Stimulated activated CD8-positive, alpha-beta memory T cell treated with anti-CD3 and anti-CD28 coated beads, Interleukin-4, amount 100 ng/mL, for 1 hour (primary cell): Measurements from ENCODE around the gene TWF2.
"Not testable (repeated sequence)": the region's sequence is repeated elsewhere in the genome, so short reads cannot be mapped to it uniquely, and the experiment has no call there.

ENCODE experiments used
- DNase-seq, 2 donors: peaks; one replicate each; pipeline ENCODE4 v3.0.0-alpha.2; 2020; ENCODE audit warnings: low read depth in 2 of 2, low spot score in 1 of 2

TWF2 gene

GRCh38 chr3:52238761-52239701 lies at the start of gene TWF2:
Gene TWF2 (minus strand): TSS chr3:52239158. CDS start chr3:52239016, 142 bp downstream.
- DNase-seq: peak in 1 of 2 donors; percentile 69

DNA sequence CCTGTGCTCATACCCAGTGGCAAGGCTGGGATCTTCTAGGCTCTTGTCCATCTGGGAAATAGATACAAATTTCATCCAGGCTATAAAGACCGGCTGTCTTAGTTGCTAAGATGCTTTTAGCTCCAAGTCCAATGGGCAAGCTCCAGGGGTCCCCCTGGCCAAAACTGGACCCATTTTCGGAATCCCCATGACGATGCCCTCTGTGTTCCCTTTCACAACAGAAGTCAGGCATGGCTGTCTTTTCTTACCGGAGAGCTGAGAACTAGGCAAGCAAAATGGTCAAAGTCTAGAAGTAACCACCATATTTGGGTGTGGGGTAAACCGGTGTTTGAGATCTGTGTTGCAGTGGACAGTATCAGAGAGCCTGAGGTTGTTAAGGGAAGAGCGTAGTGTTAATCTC lies 49.7 kb upstream of the TWF2 start:
- DNase-seq: no peak

DNA sequence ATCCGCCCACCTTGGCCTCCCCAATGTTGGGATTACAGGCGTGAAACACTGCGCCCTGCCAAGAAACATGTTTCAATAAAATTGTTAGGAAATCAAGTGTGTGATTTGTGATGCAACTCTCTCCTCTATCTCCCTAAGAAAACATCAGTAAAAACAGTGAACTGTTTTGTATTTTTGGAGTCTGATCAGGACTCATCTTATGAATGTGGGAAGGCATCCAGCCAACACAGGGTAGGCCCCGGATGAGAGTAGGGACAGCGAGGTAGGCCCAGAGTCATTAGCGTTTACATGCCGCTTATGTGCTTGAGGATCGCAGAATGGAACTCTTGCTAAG lies 47.8 kb upstream of the TWF2 start:
- DNase-seq: no peak

DNA sequence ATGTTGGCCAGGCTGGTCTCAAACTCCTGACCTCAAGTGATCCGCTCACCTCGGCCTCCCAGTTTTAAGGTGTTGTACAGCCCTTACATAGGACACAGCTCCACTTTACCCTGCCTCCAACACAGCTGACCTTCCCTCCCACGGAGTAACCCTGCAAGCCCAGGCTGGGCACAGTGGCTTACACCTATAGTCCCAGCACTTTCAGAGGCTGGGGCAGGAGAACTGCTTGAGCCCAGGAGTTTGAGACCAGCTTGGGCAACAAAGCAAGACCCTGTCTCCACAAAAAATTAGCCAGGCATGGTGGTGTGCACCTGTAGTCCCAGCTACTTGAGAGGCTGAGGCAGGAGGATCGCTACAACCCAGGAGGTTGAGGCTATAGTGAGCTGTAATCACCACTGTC lies 45.1 kb upstream of the TWF2 start:
- not testable (repeated sequence) for DNase-seq

DNA sequence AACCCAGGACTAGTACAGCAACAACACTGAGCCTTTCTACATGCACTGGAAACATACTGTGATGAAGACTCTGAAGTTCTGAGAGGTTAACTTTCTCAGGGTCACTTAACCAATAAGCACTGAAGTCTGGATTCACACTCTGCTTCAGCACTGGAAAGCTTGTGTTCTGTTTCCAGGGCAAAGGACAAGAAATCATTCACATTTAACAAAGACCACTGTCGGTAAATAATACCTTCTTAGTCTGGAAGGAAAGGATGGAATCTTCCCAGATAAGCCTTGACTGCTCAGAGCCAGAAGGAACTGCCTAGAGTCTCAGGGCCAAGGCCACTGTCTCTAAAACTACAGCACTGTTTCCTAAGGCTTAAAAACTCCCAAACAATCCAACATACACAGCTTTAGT lies 44.3 kb upstream of the TWF2 start:
- DNase-seq: no peak

- no peak for DNase-seq
Observed at GRCh38 chr3:52281981-52282801, 43.2 kb upstream of the TWF2 start.

DNA sequence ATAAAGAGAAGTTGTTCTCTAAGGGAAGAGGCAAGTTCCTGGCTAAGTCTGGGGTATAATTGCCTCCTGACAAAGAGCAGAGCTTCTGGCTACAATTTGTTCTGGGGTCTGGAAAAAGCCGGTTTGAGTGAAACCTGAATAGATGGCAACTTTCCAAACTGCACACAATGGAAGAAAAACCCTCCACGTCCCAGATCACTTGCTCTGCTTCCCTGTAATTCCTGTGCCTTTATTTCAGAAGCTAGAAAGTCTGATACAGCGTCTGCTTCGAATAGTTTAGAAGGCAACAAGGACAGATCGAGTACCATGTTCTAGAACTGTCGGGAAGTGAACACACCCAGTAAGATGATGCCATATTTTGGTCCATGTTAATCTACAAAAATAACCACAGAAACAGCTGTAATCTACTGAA lies 41.1 kb upstream of the TWF2 start:
- DNase-seq: no peak

GRCh38 chr3:52279596-52279995 lies 40.6 kb upstream of the TWF2 start:
- no peak for DNase-seq

GRCh38 chr3:52278510-52279069 lies 39.6 kb upstream of the TWF2 start, which contains the start of gene WDR82:
Gene WDR82 (minus strand): TSS chr3:52278649. CDS start chr3:52278361, 288 bp downstream.
- DNase-seq: peak; percentile 97

DNA sequence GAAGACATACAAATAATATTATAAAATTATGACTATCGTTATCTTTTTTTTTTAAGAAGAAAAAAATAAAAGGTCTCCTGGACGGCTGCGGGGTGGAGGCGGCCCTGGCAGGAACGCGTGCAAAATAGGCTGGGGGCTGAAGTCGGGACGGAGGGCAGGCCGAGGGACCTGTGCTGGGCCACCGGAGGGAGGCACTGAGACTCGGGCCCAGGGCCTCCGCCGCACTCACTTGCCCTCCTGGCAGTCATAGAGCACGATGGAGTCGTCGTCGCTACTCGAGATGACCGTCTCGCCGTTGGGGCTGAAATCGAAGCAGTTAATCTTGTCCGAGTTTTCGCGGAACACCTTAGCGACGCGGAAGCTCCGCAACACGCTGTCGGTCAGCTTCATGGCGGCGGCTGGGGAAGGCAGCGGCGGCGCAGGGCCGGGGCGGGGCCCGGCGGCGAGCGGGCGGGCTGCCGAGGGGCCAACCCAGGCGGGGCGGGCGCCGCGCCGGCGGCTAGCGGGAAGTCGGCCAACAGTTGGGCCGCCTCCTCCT lies 39.1 kb upstream of the TWF2 start:
- peak in 1 of 2 donors; percentile 42 for DNase-seq

- peak; percentile 33 to 49 for DNase-seq
Observed at GRCh38 chr3:52277071-52277964, 38.4 kb upstream of the TWF2 start.

- not testable (repeated sequence) for DNase-seq
Observed at GRCh38 chr3:52274781-52275180, 35.8 kb upstream of the TWF2 start.

GRCh38 chr3:52272831-52273230 lies 33.9 kb upstream of the TWF2 start:
- DNase-seq: no peak

DNA sequence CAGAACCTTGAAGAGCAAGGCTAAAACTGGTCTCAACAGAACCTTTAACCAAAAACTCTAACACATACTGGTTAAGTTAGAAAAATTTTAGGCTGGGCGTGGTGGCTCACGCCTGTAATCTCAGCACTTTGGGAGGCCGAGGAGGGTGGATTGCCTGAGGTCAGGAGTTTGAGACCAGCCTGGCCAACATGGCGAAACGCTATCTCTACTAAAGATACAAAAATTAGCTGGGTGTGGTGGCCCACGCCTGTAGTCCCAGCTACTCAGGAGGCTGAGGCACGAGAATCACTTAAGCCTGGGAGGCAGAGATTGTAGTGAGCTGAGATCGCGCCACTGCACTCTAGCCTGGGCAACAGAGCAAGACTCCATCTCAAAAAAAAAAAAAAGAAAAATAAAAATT lies 33.2 kb upstream of the TWF2 start:
- not testable (repeated sequence) for DNase-seq

- no peak for DNase-seq
Observed at GRCh38 chr3:52270252-52270754, 31.3 kb upstream of the TWF2 start.

DNA sequence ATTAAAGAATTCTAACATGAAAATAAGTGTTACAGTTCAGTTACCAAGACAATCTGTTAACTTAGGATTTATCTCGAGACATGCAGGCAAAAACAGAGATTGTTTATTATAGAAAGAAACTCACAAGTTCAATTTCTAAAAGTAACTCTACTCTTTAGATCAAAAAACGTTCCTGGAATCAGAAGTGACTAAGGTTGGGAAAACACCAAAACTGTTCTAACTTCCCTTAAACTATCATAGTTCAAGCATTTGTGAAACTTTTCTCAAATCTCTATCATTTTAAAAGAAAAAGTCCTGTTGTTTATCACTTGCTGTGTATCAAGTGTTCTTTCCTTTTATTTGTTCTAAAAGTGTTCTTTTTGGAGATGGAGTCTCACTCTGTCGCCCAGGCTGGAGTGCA lies 30.8 kb upstream of the TWF2 start:
- no peak for DNase-seq

GRCh38 chr3:52268036-52268435 lies 29.1 kb upstream of the TWF2 start:
- DNase-seq: no peak

DNA sequence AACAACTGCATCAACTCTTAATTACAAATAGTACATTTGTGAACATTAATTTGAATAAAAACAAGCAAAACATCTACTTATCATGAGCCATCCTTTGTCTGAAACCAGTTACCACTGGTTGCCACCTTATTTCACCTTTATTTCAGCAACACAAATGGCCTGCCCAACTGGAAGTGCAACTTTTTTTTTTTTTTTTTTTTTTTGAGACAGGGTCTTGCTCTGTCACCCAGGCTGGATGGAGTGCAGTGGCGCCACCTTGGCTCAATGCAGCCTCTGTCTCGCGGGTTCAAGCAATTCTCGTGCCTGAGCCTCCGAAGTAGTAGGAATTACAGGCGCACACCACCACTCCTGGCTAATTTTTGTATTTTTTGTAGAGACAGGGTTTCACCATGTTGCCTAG lies 26.4 kb upstream of the TWF2 start:
- DNase-seq: no peak

DNA sequence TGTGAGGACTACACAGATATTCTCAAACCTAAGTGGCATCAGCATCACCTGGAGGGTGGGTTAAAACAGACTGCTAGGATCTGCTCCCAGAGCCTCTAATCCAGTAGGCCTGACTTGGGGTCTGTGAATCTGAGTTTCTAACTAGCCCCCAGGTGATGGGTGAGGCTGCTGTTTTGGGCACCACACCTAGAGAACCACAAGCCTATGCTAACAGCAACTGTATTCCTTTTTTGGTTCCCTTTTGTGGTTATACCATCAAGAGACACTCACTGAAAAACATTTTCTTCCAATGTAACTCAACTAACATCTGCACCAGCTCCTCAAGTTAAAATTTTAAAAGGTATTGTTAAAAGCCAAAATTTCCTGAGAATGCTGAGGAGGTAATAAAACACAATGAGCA lies 23.5 kb upstream of the TWF2 start:
- DNase-seq: no peak

GRCh38 chr3:52259448-52259847 lies 20.5 kb upstream of the TWF2 start:
- DNase-seq: no peak
